ENCODE results near the gene MXRA5.
"Not testable (repeated sequence)": the region's sequence is repeated elsewhere in the genome, so short reads cannot be mapped to it uniquely, and the experiment has no call there.

MXRA5 gene

DNA sequence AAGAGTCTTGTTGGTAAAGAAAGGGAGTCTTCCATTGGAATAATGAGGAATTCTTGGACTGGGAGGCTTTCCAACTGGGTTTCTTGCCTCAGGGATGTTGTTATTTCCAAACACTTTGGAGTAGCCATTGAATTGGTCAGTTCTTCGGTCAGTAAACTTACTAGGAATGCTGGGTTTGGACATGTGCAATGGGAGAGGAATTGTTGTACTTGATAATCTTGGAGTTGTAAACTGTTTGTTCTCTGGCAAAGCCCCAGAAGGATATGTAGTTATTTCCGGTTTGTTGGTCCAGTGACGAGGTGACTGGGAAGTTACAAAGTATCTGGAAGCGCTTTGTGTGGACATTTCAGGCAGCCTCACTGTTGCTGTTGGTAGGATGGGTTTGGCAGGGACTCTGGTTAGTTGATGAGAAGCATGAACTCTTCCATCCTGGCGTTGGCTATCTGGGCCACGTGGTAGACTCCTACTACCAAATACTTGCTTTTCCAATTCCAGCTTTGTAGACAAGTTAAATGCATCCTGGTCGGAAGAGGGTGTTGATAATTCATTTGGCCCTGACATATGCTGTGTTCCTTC, 25.9 kb downstream of the MXRA5 start:
- DNase-seq = no peak

DNA sequence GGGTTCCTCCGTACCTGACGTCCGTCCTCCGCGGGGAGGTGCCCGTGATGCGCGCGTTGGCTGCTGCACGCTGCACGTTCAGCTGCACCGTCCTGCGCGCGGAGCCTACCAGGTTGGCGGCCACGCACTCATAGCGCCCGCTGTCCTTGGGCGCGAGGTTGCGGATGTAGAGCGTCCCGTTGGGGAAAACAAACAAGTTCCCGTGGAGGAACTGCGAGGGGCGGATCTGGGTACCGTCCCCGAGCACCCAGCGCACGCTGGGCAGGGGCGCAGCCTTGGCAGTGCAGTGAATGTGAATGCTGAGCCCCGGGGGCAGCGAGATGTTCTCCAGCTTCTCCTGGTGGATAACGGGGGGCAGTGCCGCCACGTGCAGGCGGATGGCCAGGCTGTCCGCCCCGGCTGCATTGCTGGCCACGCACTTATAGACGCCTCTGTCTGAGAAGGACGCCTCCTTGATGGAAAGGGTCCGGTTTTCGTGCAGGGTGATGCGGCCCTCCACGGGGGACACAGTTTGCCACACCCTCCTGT, 29.2 kb downstream of the MXRA5 start:
- DNase-seq = no peak

DNA sequence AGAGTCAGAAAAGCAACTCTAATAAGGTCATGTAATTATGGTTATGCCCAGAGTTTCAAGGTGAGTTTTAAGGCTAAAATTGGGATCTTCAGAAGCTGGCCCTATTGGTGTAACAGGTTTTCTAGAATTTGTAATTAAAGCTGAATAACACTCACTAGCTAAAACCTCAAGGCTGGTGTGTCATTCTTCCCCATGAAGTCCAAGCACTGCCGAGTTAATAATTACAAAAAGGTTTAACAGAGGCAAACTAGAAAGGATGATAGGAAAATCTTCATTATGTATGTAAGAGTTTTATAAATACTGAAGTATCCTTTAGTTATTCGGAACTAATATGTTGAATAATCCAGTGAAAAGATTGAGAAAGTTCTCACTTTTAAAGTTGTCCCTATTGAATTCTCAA, 34.3 kb downstream of the MXRA5 start:
- no peak for DNase-seq

DNA sequence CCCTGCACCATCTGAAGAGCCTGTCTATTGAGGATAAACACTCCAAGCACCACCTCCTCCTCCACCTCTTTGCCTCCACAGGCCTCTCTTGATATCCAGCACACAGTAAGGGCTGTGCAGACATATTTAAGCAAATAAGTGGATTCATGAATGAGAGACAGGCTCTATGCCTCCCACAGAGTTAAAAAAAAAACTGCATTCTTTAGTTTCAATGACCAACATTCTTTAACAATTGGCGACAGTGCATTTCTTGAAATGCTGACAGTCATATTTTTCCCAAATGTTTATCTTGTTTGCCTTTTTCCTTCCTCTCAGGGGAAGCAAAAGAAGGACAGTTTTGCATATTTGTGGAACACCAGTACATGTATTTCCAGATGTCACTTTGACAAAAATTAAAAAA, 38.6 kb downstream of the MXRA5 start:
- DNase-seq = no peak

DNA sequence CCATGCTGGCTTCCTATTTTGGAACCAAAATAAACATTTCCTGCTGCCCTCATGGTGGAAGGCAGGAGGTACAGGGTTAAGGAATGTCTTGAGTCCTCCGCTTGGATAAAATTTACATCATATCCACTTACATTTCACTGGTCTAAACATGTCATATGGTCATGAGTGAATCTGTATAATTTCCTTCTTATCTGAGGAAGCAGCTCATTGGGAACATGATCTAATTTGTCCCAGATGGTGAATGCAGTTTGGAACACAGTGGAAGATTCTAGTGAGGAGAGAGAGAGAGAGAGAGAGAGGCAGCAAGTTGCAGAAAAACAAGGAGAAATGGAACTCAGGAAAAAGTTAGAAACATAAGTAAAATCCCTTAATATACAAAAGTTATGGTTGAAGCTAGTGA, 46.8 kb downstream of the MXRA5 start:
- DNase-seq = no peak

DNA sequence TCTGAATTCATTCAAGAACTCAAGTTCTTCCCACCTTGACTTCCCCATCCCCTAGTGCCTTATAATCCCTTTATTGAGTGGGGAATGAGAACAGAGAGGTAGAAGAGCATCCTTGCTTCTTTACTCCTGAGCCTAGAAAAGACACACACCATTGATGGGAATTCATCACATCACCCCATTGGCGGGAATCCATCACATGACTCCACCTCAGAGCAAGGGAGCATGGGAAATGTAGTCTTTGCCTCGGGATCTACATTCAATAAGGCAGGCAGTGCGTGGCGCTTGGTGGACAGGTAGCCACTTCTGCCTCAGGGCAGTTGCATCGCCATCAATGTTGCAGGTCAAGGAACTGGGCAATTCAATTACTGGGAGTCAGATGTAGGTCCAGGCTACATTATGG, 50.7 kb downstream of the MXRA5 start:
- no peak for DNase-seq

DNA sequence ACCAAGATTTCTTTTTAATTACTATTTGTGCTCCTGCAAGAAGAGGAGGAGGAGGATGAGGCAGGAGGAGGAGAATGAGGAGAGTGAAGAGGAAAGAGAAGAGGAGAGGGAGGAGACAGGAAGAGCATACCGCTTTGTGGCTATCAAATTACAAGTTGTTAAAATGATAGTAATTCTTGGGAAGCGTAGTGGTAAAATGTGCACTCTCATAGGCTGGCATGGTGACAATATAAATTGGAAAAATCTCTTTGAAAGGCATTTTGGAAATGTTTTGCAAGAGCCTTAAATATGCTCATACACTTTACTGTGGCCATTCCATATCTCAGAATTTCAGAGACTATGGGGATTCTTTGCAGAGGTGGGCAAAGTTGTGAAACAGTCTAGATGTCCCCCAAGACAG, 53.2 kb downstream of the MXRA5 start:
- no peak for DNase-seq

DNA sequence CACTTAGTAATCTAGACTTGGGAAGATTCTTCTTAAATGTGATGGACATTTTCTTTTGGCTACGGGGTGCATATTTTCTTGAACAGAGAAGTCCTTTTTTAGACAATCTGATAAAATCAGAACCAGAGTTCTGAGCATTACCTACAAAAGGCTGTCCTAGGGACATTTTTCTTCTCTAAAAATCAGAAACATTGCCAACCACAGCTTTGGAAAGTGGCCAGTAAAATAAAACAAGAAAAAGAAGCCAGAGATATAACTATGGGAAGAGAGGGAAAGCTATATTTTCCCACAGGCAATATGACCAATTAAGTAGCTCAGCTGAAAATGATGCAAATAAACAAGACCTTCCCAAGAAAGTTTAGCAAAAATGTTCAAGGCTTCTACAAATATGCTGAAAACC, 55.9 kb downstream of the MXRA5 start:
- no peak for DNase-seq

DNA sequence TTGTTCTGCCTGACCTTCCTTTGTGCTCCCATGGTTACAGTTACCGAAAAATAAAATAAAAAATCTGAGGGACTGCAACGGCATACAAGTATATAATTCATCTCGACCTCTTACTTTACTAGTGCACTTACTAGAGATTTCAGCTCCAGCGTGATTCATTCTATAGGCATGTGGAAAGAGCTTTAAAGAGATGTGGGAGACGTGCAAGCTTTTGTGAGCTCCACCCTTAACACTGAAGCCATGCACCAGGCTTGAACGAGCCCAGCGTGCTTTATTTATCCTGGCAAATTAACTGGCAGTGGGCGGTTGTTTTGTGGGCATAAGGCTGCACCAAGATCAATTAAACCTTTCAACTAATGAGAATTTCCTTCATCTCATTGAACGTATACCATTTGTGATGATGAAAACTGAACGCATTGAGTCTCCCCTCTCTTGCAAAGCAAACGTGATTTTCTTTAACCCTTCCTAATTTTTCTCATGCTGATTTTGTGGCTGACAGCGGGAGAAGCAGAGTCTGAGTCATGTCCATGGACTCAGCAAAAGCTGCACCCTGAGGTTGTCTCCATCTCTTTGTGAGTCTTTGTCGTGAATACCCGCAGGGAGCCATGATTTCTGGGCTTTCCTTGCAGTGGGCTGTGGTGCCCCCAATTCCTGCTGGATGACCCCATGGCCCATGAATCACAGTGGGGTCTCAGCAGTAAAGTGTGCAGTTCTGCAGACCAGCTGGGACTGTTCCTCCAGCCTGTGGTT, 60.1 kb downstream of the MXRA5 start:
- no peak for DNase-seq

DNA sequence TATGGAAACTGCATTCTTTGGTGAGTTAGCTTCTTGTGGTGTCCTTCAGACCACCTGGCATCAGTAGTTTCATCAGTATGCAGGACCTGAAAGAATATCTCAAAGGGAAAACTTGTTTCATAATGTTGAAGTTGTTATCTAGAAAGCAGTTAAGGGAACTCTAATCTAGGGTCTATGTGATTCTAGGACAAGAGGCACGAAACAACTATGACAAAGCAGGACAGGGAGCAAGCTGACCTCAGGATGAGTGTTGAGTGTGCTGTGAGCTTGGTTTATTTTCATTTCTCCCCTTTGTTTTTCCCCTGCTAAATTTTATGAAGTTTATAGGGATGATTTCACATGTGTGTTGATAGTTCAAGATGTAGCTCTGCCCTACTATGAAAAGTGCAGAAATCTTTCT, 65.7 kb downstream of the MXRA5 start:
- DNase-seq = no peak

DNA sequence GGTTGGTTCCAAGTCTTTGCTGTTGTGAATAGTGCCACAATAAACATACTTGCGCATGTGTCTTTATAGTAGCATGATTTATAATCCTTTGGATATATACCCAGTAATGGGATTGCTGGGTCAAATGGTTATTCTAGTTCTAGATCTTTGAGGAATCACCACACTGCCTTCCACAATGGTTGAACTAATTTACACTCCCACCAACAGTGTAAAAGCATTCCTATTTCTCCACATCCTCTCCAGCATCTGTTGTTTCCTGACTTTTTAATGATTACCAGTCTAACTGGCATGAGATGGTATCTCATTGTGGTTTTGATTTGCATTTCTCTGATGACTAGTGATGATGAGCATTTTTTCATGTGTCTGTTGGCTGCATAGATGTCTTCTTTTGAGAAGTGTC, 72.8 kb downstream of the MXRA5 start:
- not testable (repeated sequence) for DNase-seq

DNA sequence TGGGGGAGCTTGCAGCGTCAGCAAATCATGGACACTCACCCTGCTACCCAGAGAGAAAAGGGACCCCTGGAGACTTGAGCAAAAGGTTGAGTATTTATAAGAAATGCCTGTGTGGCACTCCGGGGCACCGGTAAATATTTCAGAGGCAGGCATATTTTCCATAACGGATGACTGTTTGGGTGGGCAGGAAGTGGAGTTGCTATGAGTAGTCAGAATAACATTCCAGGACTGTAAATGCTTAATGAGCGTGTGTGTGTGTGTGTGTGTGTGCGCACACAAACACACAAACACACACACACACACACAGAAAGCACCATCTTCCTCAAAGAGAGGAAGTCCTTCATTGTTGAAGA, 74.6 kb downstream of the MXRA5 start:
- no peak for DNase-seq

DNA sequence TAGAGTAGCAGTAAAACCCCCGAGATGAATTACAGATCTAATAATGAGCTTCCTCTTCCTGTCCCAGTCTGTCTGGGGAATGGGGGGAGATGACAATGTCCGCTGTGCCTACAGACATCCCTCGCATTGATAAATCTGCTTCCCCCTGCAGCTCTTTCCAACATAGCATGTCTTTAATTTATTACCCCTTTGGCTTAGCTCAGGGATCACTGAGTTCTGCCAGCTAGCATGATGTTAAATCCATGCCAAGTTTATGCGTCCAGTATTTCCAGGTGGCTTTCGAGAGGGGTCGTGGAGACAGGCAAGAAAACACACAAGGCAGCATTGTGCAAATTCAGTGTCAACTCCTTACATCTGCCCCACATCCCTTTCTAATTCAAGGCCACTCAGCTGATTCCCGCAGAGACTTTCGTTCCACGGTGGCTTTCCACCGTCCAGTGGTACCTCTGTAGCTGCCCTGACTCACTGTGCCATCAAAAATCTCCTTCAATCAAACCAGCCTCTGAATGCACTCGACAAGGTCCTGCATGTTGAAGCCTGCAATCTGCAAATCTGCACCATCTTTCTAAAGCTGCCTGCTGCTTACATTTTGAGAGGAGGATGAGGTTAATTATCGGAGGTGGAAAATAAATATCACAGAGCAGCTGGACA, 75.1 kb downstream of the MXRA5 start:
- DNase-seq = no peak

DNA sequence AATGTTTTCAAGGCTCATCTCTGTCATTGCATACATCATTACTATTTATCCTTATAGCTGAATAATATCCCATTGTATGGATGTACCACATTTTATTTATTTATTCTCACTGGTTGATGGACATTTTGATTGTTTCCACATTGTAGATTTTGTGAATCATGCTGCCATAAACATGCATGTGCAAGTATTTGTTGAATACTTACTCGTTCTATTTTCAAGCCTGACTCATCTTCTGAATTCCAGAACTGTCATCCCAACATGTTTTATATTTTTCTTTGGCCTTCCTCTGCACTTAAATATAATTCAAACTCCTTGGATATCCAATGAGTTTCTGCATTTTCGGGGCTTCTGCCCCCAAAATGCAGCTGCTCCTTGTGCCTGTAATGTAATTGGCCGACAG, 77.6 kb downstream of the MXRA5 start:
- no peak for DNase-seq

DNA sequence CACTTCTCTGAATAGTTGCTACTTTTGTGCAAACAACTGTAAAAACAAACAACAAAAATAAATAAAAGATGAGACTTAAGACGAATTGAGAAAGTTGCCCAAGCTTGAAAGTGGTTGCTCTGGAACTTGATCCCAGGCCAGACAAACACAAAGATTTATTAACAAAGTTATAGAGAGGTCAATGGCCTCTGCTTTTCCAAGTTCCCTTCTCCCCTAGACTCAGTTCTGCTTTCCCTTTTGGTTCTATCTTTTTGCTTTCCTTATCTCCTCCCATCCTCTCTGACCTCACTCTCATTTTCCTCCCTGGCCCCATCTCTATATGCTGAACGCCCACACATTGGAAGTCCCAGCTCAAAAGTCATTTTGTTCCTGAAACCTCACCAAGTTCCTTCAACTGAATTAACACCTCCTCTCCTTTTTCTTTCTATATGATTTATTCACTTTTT, 82.7 kb downstream of the MXRA5 start:
- no peak for DNase-seq

DNA sequence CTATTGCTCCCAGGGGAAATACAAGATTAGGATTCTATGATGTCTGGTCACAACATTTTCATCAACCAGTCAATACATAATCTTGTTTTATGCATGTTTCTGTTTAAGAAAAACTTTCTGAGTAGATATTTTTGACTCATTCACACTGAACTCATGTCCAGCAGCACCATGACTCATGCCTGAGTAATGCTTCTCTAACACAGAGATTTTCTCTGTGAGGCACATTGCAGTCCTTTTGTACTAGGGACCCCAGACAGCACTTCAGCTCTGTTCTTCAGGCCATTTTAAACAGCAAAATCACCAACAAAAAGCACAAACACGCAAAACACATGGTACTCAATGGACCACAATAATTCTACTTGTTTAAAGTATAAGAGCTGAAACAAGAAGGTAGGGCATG, 83.6 kb downstream of the MXRA5 start:
- DNase-seq = no peak
